ENCODE data around the gene MR1.

GRCh38 chr1:181064702-181065101 lies 30.9 kb downstream of the MR1 start:
- TF ChIP-seq POLR2A (IDR thresholded peaks at IDR 0.05; ENCODE audit: low read depth, low read length) (no peak), POLR2AphosphoS5 (IDR thresholded peaks at IDR 0.05; ENCODE audit: low read depth, low read length) (no peak)

All from GM12892 (cell line).